ENCODE measurements around the gene NPPA.

DNA sequence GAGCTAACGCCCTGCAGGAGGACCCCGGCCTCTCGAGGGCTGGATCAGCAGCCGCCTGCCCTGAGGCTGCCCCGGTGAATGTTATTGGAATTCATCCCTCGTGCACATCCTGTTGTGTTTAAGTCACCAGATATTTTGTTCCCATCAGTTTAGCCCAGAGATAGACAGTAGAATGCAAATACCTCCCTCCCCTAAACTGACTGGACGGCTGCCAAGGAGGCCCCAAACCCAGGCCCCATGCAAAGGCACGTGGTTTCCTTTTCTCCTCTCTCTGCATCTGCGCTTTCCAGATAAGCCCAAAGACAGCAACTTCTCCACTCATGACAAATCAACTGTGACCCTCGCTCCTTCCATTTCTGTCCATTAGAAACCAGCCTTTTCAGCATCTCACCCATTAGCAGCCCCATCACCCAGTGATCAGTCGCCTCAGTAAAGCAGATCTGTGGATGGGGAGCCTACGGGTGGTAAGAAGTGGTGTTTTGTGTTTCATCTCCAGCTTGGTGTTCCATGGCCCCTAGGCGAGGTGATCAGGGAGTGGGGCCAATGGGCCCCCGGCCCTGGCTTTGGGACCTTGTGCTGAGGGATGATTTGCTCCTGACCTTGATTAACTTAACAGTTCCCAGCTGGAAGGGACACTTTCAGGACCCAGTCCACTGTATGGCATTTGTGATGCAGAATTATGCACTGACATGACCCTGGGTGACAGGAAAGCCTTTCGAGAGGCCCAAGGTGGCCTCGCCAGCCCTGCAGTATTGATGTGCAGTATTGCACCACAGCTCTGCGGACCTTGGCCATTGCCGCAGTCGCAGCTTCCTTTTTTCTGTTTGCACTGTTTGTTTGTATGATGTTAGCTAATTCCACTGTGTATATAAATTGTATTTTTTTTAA lies 5.2 kb downstream of the NPPA start:
- TF ChIP-seq EZH2 (IDR thresholded peaks at IDR 0.05) (no peak), POLR2AphosphoS5 (IDR thresholded peaks at IDR 0.05; ENCODE audit: borderline replicate concordance, low read depth, low read length) (no peak), FOXP2 (optimal IDR thresholded peaks at IDR 0.05; ENCODE audit: control extremely low read depth, extremely low read length, insufficient read depth) (no peak)

All from SK-N-MC (cell line).